Cardiac muscle cell (in vitro differentiated cells and primary cell): ENCODE results near the gene RPL7A. TPM values are rescaled to one million over a fixed set of nuclear protein-coding genes. Genes with fewer than 3 reads are reported as not detected.
"Not testable (repeated sequence)": the region's sequence is repeated elsewhere in the genome, so short reads cannot be mapped to it uniquely, and the experiment has no call there.

Source experiments
- DNase-seq, 2 donors: peaks; one replicate each; pipeline versions ENCODE4 v3.0.0 to v3.0.0-alpha.2; 2010 to 2017; ENCODE audit warnings: low read depth in 1 of 2, low spot score in 1 of 2
- H3K27ac ChIP-seq: fragments of 200-600 bp; sonication (generic); 2 replicates; pipeline ENCODE4 v1.5.1; 2016
- H3K27me3 ChIP-seq: fragments of 200-600 bp; sonication (generic); 2 replicates; pipeline ENCODE4 v1.6.0; 2016; ENCODE audit warnings: control low read depth
- H3K36me3 ChIP-seq: fragments of 200-600 bp; sonication (generic); 2 replicates; pipeline ENCODE4 v1.5.1; 2016; ENCODE audit warnings: control low read depth
- H3K4me1 ChIP-seq: fragments of 200-600 bp; sonication (generic); 2 replicates; pipeline ENCODE4 v1.8.1; 2017; ENCODE audit warnings: low read depth, mild to moderate bottlenecking, mixed run types
- H3K4me3 ChIP-seq: fragments of 200-600 bp; sonication (generic); 2 replicates; pipeline ENCODE4 v1.5.1; 2016; ENCODE audit warnings: mild to moderate bottlenecking
- H3K9me3 ChIP-seq: fragments of 200-600 bp; sonication (generic); 2 replicates; pipeline ENCODE4 v1.5.1; 2017; ENCODE audit warnings: low read depth, mild to moderate bottlenecking, control low read depth
- CTCF ChIP-seq: IDR thresholded peaks from 2 replicates; pipeline ENCODE4 v1.5.1; 2012; ENCODE audit warnings: low read depth, mild to moderate bottlenecking, low read length
- polyA plus RNA-seq: library from polyadenylated mRNA; unstranded; fragments of >200 nt; fragmentation: Nextera tagmentation; extraction: Ambion mirVana; gene quantifications from 2 replicates; pipeline ENCODE4 v1.2.1, GENCODE V29; 2016
- total RNA-seq: library from RNA; depleted of rRNA; stranded (reverse); fragments of >200 nt; gene quantifications from 2 replicates; pipeline ENCODE4 v1.2.3, GENCODE V29; 2016

The RPL7A gene
- total and polyA plus RNA-seq, 2 experiments from 2014 or later, result 404 to 2,233 TPM

GRCh38 chr9:133323991-133324703 lies 23.9 kb upstream of the RPL7A start:
- H3K9me3 ChIP-seq, result no peaks in the 10 kb centered on the region
- H3K36me3 ChIP-seq, result no peaks in the 10 kb centered on the region
- no peaks in the 10 kb centered on the region for H3K4me1 ChIP-seq
- H3K27ac ChIP-seq, result no peak overlapping the region
- TF ChIP-seq CTCF, result no peak
- H3K27me3 ChIP-seq, result no peaks in the 10 kb centered on the region
- no peak overlapping the region for H3K4me3 ChIP-seq
- no peak for DNase-seq

GRCh38 chr9:133327021-133327420 lies 21.0 kb upstream of the RPL7A start:
- not testable (repeated sequence) for H3K4me3 ChIP-seq, H3K27ac ChIP-seq, H3K27me3 ChIP-seq, H3K9me3 ChIP-seq, DNase-seq, H3K4me1 ChIP-seq
- H3K36me3 ChIP-seq, result peaks cover 19% of the 10 kb centered on the region

- no peaks in the 10 kb centered on the region for H3K4me1 ChIP-seq
- peaks cover 24% of the 10 kb centered on the region for H3K36me3 ChIP-seq
- no peaks in the 10 kb centered on the region for H3K27me3 ChIP-seq
- no peak overlapping the region for H3K4me3 ChIP-seq
- TF ChIP-seq CTCF, result no peak
- no peaks in the 10 kb centered on the region for H3K9me3 ChIP-seq
- no peak overlapping the region for H3K27ac ChIP-seq
- DNase-seq, result no peak
These were observed 20.1 kb upstream of the RPL7A start for GRCh38 chr9:133327834-133328484.

GRCh38 chr9:133329306-133330156 lies 18.5 kb upstream of the RPL7A start:
- Histone ChIP-seq H3K27ac (peak overlapping the region; percentile 5), H3K36me3 (peaks cover 32% of the 10 kb centered on the region)
- not testable (repeated sequence) for H3K27me3 ChIP-seq, H3K9me3 ChIP-seq, H3K4me3 ChIP-seq, H3K4me1 ChIP-seq
- peak; percentile 60 for TF ChIP-seq CTCF
- peak in 1 of 2 donors; percentile 36 for DNase-seq

GRCh38 chr9:133331221-133331620 lies 16.8 kb upstream of the RPL7A start:
- no peak for TF ChIP-seq CTCF
- DNase-seq, result no peak

More at GRCh38 chr9:133331221-133331620, 16.8 kb upstream of the RPL7A start:
- H3K36me3 ChIP-seq, result peaks cover 32% of the 10 kb centered on the region
- no peaks in the 10 kb centered on the region for H3K9me3 ChIP-seq
- no peak overlapping the region for H3K4me3 ChIP-seq
- no peaks in the 10 kb centered on the region for H3K27me3 ChIP-seq
- H3K27ac ChIP-seq, result no peak overlapping the region
- H3K4me1 ChIP-seq, result peaks cover 5% of the 10 kb centered on the region
